Embryonic facial prominence (tissue), 1 donor: ENCODE results near the gene SDC1.

Experiments
- DNase-seq: peaks from one replicate; pipeline ENCODE4 v3.0.0-alpha.2; 2016; ENCODE audit errors: extremely low spot score

The SDC1 gene

GRCh38 chr2:20169796-20170703 lies 54.9 kb downstream of the SDC1 start:
- DNase-seq = no peak

GRCh38 chr2:20168727-20169696 lies 55.9 kb downstream of the SDC1 start:
- no peak for DNase-seq

GRCh38 chr2:20168048-20168726 lies 56.7 kb downstream of the SDC1 start:
- DNase-seq = no peak

DNA sequence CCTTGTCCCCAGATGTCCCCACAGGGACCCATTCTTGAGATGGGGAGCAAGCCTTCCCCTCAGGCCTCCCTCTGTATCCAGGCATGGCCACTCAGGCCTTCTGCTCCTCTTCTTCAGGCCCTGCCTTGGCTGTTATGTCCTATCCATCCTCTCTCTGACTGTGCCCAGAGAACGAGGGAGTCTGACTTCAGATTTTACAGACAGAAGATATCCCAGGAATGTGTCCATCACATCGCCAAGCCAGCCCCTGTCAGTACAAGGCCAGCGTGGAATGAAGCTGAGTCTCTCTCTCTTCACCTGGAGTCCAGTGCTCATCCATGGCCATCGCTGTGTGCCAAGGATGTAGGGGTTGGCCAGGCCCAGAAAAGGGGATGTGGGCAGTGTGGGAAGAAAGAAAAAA lies 57.6 kb downstream of the SDC1 start:
- DNase-seq = no peak

DNA sequence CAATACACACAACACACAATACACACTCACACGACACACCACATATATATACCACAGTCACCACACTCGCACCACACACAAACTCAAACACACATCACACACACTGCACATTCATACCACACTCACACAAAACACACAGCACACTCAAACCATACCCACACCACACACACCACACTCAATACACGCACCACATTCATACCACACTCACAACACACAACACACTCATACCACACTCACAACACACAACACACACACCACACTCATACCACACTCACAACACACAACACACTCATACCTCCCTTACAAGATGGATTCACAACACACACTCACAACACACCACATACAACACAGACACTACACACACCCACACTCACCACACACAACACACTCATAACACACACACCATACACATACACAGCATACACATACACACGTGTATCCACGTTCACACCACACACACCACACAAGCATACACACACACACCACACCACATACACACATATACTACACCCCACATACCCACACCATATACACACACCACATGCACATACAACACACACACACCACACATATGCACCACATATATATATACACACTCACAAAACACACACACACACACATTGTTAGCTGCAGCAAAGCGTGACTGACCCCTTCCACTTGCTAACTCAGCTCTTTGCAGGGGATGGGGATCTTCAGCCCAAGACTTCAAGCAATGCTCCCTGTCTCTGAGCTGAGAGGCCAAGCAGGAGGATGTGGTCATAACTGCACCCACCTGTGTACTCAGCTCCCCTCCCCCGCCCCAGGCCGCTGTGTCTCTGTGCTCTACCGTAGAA lies 59.0 kb downstream of the SDC1 start:
- DNase-seq = no peak

DNA sequence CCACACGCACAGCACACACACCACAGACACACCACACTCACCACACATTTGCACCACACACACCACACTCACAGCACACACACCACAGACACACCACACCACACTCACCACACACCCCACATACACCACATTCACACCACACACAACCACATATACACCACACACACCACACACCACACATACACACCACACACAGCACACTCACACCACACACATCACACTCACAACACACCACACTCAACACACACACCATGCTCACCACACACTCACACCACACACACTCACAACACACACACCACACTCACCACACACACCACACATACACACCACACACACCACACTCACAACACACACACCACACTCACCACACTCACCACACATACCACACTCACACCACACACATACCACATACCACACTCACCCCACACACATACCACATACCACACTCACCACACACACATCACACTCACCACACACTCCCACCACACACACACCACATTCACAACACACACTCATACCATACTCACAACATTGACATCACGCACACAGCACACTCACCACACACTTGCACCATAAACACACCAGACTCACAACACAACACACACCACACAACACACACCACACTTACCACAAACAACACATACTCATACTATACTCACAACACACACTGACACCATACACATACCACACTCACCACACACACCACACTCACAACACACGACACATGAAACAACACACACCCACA lies 60.0 kb downstream of the SDC1 start:
- no peak for DNase-seq

DNA sequence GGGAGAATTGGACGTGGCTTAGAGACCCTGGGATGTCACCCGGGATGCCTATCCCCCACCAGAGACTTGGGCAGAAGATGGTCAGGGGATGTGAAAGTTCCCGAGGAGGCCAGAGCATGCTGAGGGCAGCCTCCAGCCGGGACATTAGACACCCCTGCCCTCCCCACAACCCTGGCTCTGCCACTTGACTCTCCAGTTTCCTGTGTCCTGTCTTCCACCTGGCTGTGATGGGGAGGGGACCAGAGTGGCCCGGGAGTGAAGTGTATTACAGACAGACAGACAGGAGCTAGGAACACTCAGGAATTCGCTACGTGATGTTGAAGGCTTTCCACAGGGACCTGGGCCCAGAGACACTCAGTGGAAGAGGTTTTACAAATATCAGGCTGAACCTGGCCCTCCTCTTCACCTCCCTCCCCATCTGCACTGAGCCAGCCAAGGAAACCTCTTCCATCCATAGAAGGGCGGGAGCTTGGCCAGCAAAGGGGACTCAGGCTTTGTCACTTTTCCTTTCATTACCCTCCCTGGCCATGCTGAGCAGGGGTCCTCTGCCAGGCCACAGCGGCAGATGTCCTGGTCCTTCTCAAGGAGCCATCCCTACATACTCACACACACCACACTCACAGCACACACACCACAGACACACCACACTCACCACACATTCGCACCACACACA lies 60.7 kb downstream of the SDC1 start:
- no peak for DNase-seq

DNA sequence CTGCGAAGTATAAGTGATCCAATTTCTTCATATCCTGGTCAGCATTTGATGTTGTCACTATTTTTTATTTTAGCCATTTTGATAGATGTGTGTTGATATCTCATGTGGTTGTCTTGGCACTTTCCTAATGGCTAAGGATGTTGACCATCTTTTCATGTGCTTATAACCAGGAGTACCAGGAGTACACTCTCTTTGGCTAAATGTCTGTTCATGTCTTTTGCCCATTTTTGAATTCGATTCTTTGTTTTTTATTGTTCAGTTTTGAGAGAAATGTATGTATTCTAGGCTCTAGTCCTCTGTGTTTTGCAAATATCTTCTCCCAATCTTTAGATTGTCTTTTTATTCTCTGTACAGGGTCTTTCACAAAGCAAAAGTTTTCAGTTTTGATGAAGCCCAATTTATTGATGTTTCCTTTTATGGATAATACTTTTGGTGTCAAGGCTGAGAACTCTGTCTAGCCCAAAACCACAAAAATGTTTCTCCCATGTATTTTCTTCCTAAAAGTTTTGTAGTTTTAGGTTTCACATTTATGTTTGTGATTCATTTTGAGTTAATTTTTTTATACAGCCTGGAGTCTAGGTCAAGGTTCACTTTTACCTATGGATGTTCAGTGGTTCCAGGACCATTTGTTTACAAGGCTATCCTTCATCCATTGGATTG lies 65.4 kb downstream of the SDC1 start:
- DNase-seq = no peak

- DNase-seq = no peak
Measured at GRCh38 chr2:20157193-20157891, 67.6 kb downstream of the SDC1 start.

GRCh38 chr2:20156836-20157192 lies 68.1 kb downstream of the SDC1 start:
- no peak for DNase-seq

GRCh38 chr2:20156076-20156759 lies 68.7 kb downstream of the SDC1 start:
- DNase-seq = no peak

DNA sequence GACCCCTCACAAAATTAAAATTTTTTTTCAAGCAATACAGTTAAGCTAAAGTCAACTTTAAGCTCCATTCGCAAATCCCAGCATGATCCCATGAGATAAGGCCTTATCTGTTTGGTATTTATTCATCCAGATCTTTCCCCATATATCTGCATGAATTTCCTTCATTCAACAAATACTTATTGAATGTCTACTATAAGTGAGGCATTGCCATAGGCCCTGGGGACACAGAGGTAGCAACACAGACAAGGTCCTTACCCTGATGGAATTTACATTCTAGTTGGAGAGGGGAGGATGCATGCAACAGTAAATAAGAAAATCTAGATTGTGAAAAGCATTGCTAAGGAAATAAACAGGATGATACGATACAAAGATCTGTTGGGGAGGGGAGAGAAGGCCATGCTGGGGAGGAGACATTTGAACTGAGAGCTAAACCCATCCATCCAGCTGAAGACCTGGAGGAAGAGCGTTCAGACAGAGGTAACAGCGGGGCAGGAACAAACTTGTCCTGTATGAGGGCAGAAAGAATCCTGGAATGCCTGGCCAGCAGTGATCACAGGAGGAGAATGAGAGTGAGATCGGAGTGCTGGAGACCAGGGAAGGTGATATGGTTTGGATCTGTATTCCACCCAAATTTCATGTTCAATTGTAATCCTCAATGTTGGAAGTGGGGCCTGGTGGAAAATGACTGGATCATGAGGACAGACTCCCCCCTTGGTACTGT lies 71.6 kb downstream of the SDC1 start:
- DNase-seq = no peak

DNA sequence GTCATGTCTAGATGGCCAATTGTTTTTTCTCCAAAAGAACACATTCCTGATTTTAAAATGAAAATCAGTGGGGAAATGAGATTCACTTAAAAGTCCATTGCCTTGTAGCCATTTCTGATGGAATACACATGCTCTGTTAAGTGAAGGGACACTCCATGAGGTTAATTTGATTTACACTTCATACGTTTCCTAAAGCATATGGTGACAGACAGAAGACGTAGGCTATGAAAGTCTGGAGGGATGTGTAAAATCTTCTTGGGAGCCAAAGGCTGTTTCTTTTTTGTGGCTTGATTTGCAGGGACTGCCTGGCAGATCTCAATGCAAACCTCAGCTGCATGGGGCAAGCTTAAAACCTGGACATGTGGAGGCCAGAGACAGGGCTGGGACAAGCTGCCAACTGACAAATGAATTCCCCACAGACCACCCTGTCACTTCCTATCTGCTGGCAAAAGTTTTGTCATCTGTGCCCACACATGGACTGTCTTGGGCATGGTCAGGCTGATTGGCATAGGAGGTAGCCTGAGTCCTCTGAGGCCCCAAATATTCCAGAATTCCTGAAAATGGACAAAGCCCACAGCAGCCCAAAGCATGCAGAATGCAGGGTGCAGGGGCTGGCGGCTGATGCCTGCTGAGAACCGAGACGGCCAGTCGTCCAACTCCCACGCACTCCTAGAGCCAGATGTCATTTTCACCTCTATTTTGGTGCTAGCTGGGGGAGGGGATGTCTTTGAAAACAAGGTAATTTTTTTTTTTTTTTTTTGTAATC lies 73.9 kb downstream of the SDC1 start:
- no peak for DNase-seq
